ENCODE results near the gene CLN5.

CLN5 gene

GRCh38 chr13:77022341-77022740 lies 30.5 kb downstream of the CLN5 start:
- peak; percentile 77 for DNase-seq

GRCh38 chr13:77026255-77026860 lies 34.5 kb downstream of the CLN5 start:
- peak; percentile 77 for DNase-seq

GRCh38 chr13:77026861-77027621 lies 35.2 kb downstream of the CLN5 start, which contains the start of gene FBXL3:
Gene FBXL3 (minus strand): TSS chr13:77027159. CDS start chr13:77021860, 5,299 bp downstream.
- DNase-seq, result peak; percentile 86

GRCh38 chr13:77028202-77028601 lies 36.3 kb downstream of the CLN5 start:
- no peak for DNase-seq

- DNase-seq, result no peak
Observed at GRCh38 chr13:77029436-77029835, 37.6 kb downstream of the CLN5 start.

- DNase-seq, result no peak
Observed at GRCh38 chr13:77031656-77032243, 39.9 kb downstream of the CLN5 start.

GRCh38 chr13:77033717-77034302 lies 41.9 kb downstream of the CLN5 start:
- DNase-seq, result no peak

GRCh38 chr13:77034881-77035280 lies 43.0 kb downstream of the CLN5 start:
- peak; percentile 38 for DNase-seq

- DNase-seq, result no peak
Observed at GRCh38 chr13:77036279-77036678, 44.4 kb downstream of the CLN5 start.

- no peak for DNase-seq
Observed at GRCh38 chr13:77038907-77039480, 47.1 kb downstream of the CLN5 start.

GRCh38 chr13:77040076-77040475 lies 48.2 kb downstream of the CLN5 start:
- no peak for DNase-seq

GRCh38 chr13:77040835-77041234 lies 49.0 kb downstream of the CLN5 start:
- no peak for DNase-seq

- no peak for DNase-seq
Observed at GRCh38 chr13:77042566-77043177, 50.8 kb downstream of the CLN5 start.

- no peak for DNase-seq
Observed at GRCh38 chr13:77047649-77048343, 55.9 kb downstream of the CLN5 start.

- no peak for DNase-seq
Observed at GRCh38 chr13:77048681-77049080, 56.8 kb downstream of the CLN5 start.

GRCh38 chr13:77053192-77053591 lies 61.3 kb downstream of the CLN5 start:
- no peak for DNase-seq

Data from NCI-H226 (cell line).